Ammon's horn (tissue), 1 donor: ENCODE data around the gene CCNB2.
"Not testable (repeated sequence)": the region's sequence is repeated elsewhere in the genome, so short reads cannot be mapped to it uniquely, and the experiment has no call there.

Experiments
- DNase-seq: peaks from one replicate; pipeline ENCODE4 v3.0.0-alpha.2; 2016; ENCODE audit warnings: low spot score

The CCNB2 gene

DNA sequence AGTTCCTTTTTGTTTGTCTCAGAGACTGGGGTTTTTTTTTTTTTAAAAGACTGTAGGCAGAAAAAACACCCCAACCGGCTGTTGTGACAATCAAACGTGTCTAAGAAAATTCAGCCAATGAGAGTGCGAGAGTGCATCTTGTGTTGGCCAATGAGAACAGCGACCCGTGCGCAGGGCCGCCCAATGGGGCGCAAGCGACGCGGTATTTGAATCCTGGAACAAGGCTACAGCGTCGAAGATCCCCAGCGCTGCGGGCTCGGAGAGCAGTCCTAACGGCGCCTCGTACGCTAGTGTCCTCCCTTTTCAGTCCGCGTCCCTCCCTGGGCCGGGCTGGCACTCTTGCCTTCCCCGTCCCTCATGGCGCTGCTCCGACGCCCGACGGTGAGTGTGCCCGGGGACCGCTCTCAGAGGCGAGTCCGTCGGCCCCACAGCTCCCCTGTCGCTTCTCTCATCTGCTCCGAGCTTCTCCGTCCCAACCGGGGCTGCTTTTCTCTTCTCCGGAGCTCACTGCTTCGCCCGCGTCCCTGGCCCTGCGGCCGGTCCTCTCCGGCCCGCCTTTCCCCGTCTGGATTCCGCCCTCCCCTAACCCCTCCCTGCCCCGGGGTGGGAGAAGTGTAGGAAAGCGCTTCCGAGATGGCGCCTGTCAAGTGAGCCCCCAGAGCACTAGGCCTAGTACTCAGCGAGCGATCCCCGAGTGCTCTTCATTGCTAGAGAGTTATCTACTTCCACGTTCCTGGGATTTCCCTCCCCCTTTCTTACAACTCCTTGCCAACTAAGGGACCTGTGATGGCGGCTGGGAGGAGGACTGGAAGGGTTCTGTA lies at the start of gene CCNB2:
TSS of gene CCNB2 (plus strand) at position 235 of the 821 bp plus-strand sequence. CDS start at position 358, 123 bp downstream.
- peak; percentile 94 for DNase-seq

DNA sequence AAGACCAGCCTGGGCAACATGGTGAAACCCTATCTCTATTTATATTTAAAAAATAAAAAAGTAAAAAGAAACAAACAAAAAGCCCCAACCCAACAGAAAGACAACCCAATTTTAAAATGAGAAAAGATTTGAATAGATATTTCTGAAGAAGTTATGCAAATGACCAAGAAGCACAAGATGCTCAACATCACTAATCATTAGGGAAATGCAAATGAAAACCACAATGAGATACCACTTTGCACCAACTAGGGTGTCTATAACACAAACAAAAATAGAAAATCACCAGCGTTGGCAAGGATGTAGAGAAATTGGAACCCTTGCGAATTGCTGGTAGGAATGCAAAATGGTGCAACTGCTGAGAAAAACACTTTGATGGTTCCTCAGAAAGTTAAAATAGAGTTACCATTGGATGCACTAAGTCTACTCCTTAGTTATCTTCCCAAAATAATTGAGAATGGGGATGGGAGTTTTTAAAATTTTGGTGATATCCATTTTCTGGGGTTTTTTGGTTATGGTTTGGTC lies 45.8 kb upstream of the CCNB2 start:
- no peak for DNase-seq

DNA sequence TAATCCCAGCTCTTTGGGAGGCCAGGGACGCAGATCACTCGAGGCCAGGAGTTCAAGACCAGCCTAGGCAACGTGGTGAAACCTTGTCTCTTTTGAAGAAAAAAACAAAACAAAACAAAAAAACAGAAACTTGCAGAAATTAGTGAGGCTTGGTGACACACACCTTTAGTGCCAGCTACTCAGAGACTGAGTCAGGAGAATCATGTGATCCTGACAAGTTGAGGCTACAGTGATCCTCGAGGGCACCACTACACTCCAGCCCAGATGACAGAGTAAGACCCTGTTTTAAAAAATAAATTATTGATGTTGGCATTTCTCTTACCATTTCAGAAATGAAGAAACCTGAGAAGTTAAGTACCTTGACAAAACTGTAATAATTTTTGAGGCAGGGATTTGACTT lies 44.6 kb upstream of the CCNB2 start:
- no peak for DNase-seq

DNA sequence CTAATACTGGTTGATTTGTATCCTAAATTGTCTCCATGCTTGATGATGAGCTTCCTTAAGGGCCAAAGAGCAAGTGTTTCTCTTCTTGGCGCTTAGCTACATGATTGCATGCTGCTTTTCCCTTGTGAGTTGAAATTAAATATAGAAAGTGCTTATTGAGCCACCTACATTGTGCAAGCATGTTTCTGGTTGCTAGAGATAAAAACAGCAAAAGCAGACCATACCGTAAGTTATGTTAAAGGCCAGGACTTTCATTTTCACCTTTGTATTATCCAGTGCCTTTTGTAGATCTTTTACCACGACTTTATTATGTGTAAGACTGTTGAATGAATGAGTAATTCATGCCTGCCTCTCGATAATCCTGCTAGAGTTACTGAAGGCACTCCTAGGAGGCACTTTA lies 41.9 kb upstream of the CCNB2 start:
- no peak for DNase-seq

DNA sequence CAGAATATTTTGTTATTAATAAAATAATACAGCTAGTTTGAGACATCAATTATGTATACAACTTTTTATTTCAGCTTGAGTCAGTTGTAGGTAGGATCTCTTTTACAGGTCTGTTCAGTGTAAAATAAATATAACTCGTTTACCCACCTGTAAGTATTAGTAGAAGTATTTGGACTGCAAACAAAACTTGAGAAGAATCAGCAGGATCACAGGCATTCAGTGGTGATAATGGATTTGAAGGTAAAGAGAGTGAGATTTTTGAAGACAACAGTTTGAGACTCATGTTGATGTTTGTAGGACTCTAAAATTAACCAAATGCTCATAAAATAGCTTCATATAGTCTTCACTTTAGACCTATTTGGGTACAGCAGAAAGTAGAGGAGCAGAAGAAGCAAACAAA lies 35.5 kb upstream of the CCNB2 start:
- DNase-seq = no peak

DNA sequence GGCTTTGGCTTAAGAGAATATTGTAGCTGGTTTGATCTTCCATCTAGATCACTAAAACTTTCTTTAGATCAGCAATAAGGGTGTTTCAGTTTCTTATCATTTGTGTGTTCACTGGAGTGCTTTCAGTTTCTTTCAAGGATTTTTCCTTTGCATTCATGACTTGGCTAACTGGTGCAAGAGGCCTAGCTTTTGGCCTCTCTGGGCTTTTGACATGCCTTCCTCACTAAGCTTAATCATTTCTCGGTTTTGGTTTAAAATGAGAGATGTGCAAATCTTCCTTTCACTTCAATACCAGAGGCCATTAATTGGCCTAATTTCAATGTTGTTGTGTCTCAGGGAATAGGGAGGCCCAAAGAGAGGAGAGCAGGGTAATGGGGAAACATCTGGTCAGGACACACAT lies 30.3 kb upstream of the CCNB2 start:
- no peak for DNase-seq

DNA sequence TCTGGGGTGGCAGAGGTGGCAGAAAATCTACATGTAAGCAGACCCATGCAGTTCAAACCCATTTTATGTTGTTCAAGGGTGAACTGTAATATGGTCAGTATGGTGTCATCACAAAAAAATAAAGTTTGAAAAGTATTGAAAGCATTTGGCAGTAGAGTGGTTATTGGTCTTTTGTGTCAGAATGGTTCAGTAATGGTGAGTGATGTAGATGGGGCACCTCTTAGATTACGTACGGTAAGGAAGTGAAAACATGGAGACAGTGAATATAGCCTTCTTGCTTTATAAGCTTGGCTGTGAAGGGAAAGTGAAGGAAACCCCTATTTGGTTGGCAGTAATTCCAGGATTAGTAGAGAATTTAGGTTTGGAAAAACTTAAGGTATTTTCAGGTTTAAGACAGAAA lies 17.2 kb upstream of the CCNB2 start:
- no peak for DNase-seq

DNA sequence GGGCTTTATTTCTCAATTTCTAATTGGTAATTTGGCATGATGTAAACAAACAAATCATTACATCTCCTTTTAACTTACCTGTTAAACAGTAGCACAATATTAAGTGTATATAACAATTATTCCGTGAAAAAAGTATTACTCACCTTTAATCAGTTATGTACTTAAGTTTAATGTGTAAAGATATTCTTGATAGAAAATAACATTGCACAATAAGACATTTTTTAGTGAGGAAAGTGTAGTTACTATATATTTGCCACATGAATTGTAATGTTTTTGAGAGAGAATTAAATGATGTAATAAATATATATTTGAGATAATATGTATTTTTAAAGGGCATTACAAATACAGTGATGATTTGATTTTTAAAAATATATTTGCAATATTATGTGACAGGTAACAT lies 10.9 kb upstream of the CCNB2 start:
- DNase-seq = no peak

DNA sequence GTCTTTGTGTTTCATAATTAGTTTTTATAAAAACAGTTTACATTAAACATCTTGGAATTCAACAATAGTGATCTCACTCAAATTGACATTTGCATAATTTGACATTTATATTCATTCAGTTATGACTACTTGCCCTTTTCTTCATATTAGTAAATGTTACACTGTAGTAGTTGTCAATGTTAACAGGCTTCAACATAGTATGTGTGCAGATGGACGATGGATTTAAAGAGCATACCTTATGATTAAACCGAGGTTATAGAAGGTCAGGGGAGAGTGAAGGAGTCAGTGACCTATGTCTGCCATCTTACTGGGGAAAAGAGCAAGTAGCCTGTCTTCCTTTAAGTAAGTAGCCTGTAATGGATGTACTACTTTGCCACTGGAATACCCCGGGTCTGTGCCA lies 8.5 kb upstream of the CCNB2 start:
- no peak for DNase-seq

DNA sequence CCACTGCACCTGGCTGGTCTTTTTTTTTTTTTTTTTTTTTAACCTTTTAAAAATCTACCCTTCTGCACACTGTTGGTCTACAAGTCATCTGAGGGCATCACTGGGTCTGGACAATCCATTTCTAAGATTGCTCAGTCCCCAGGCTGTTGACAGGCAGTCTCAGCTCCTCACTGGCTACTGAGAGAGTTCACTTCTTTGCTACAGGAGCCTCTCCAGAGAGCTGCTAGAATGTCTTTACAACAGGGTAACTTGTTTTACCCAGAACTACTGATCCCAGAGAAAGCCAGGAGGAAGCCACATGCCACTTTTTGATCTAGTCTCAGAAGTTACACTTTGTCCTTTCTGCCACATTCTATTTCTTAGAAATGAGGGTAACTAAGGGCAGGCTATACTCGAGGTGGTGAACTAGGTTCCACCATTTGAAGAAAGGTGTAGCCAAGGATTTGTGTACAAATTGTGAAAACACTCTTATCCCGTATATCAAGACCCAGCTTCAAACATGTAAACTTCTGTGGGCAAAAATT lies 5.7 kb upstream of the CCNB2 start:
- DNase-seq = no peak

DNA sequence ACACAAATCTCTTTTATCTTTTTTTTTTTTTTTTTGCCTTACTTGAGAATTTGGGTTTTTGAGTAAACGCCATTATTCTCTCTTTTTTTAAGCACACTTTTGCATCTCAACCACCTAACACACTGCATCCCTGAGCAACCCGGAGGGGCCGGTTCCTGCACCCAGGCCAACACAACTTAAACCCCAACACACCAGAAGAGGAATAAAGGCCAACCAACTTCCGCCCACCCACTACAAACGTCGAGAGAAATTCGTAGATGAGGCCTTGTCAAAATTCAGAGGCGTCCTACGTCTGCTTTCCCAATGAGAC lies 389 bp upstream of the CCNB2 start:
- no peak for DNase-seq

DNA sequence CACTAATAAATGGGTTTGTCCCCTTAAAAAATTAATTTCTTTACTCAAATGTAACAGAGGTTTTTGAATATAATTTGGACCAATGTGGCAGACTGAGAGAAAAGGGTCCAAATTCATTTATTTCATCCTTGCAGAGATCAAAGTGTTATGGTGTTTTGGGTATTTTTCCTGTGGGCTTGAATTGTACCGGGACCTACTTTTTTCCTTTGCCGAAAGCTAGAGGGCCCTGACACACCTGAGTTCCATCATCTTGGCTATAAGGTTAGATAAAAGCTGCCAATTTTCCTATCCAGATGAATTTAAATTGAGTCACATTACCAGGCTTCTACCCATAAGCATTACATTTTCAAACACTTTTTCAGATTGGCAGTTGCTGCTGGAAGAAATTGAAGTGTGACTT lies 908 bp downstream of the CCNB2 start:
- DNase-seq = no peak

DNA sequence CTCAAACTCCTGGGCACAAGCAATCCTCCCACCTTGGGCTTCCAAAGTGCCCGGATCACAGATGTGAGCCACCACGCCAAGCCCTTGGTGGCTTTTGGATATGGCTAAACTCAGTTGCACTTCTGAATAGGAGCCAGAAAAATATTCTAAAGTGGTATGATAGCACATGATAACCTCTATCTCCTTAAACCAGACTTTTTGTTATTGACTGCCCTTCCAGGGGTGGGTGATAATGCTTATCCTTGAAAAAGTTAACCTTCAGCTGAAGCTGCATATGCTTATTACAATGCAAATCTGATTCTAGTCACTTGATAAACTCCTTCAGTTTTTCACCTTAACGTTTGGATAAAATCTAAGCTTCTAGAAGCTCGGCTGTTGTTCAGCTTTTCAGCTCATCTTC lies 6.3 kb downstream of the CCNB2 start:
- DNase-seq = no peak

DNA sequence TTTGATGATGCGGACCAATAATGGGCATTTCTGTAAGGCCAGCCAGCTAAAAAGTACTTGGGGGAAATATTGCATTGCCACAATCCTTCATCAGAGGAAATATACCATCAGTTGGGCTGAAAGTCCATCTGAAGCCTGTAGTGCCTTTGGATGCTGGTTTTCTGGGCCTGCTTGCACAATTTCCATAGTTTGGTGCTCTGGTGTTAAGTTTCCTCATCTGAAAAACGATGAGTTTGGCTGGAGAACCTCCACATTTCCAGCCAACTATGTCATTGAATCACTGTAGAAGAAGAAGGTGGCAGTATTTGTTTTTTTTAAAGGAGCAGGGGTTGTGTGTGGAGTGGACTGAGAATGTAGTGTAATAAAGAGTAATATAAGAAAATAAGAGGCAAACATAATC lies 10.1 kb downstream of the CCNB2 start:
- no peak for DNase-seq

DNA sequence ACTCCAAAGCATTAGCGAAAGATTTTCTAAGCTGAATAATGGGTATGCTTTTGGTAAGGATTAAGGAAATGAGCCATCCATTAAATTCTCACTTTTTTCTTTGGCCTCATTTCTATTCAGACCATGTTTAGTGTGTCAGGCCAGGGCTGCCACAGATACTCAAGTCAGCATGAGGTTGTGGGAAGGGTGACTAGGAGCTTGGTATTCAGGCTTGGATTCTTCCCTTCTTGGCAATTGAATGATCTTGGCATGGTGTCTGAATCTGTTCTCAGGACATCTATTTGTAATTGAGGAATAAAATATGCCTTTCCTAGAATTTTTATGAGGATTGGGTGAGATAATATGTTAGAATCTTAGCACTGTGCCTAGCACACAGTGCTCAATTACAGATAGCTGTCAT lies 11.2 kb downstream of the CCNB2 start:
- no peak for DNase-seq

DNA sequence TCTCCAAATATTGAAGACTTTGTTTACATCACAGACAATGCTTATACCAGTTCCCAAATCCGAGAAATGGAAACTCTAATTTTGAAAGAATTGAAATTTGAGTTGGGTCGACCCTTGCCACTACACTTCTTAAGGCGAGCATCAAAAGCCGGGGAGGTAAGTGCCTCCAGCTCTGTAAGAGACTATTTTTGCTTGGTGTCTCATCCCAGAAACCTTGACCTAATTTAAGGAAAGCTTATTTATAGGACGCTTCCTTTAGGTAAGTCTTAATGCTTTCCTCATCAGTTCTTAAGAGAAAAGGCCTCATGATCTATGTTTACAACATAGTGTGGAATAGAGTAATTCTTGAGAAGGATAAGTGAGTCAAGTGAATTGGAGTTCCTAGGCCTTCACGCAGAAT lies 11.8 kb downstream of the CCNB2 start:
- DNase-seq = no peak

DNA sequence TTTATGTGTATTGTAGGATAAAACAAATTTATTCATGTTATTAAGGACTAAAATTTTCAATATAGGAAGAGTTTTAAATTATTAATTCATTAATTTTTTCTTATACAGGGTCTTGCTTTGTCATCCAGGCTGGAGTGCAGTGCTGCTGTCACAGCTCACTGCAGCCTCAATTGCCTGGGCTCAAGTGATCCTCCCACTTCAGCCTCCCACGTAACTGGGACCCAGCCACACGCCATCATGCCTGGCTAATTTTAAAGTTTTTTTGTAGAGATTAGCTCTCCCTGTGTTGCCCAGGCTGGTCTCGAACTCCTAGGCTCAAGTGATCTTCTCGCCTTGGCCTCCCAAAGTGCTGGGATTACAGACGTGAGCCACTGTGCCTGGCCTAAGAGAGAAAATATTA lies 14.7 kb downstream of the CCNB2 start:
- DNase-seq = no peak

DNA sequence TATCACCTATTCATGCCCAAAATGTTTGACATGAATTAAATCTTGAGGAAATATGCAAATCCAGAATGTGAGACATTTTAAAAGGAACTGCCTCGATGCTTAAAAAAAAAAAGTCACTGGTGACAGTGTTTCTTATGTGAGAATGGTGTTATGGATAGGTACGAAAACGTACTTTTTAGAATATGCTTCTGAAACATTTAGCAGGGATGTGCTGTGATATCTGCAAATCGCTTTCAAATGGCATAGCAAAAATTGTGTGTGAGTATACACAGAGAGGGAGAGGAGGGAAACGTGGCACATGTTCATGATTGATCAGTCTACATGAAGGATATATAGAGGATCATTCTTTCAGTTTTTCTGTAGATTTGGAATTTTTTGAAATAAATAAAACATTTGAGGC lies 16.0 kb downstream of the CCNB2 start:
- DNase-seq = no peak

DNA sequence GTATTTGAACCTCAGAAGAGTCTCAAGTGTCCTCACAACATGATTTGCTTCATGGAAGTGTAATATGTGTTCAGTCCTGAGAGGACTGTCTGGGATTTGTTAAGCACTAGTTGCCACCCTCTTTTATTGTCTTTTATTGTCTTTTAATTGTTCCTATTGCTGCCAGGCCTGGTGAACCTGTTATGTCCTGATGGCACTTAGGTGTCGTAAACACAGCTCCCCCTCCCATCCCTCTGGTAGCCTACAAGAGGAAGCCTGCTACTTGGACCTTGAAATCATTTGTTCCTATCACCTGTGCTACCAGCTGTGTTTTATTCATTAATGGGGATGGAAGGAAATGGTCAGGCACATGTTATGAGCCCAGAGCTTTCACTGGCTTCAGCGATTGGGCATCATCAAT lies 19.3 kb downstream of the CCNB2 start:
- DNase-seq = no peak

DNA sequence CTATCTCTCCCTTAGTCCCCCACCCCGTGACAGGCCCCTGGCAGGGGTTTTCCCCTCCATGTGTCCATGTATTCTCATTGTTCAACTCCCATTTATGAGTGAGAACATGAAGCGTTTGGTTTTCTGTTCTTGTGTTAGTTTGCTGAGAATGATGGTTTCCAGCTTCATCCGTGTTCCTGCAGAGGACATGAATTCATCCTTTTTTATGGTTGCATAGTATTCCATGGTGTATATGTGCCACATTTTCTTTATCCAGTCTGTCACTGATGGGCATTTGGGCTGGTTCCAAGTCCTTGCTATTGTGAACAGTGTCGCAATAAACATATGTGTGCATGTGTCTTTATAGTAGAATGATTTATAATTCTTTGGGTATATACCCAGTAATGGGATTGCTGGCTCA lies 20.7 kb downstream of the CCNB2 start:
- not testable (repeated sequence) for DNase-seq

DNA sequence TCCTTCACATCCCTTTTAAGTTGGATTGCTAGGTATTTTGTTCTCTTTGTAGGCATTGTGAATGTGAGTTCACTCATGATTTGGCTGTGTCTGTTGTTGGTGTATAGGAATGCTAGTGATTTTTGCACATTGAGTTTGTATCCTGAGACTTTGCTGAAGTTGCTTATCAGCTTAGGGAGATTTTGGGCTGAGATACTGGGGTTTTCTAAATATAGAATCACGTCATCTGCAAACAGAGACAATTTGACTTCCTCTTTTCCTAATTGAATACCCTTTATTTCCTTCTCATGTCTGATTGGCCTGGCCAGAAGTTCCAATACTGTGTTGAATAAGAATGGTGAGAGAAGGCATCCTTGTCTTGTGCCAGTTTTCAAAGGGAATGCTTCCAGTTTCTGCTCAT lies 22.3 kb downstream of the CCNB2 start:
- DNase-seq = not testable (repeated sequence)

DNA sequence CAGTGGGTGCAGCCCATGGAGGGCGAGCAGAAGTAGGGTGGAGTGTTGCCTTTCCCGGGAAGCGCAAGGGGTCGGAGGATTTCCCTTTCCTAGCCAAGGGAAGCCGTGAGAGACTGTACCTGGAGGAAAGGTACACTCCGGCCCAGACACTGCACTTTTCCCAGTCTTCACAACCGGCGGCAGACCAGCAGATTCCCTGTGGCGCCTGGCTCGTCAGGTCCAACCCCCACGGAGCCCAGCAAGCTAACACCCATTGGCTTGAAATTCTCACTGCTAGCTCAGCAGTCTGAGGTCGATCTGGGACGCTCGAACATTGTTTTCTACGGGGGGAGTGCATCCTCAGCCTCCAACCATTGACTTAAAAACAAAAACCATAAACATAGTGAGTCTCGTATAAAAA lies 26.5 kb downstream of the CCNB2 start:
- no peak for DNase-seq

DNA sequence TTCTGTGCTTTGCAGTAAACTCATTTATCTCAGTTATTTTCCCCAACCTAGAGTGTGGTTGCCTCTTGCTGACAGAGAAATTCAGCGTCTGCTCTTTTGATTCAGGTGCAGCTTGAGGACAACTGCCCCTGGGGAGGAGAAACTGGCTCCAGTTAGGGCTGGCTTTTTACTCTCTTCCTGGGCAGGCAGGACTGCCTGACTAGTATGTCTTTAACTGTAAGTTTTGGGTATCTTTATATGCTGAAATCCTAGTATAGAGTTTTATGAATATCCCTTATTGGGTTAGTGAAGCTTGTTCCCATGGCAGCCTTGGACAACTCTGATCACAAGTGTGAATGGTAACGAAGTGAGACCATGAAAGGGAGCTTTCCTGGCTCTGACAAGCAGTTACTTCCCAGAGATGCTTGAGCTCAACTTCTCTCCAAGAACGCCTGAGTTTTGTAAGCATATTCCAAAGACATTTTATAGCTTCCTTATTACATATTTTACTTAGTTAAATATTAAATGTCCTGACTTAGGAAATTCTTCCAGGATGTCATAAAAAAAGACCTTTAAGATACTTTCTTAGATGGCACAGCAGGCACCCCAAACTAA lies 27.1 kb downstream of the CCNB2 start:
- DNase-seq = no peak
